HL-60 (cell line): ENCODE results near the gene ZNF365.

Experiments
- DNase-seq, 2 experiments: peaks; one replicate each; pipeline ENCODE4 v3.0.0-alpha.2; 2010 to 2020; ENCODE audit warnings: low read depth in 1 of 2, low spot score in 1 of 2
- H3K27ac ChIP-seq: fragments of 250-450 bp; sonication (Bioruptor Pico); replicated peaks from 2 replicates; pipeline ENCODE4 v1.5.1; 2020; ENCODE audit warnings: mild to moderate bottlenecking, moderate library complexity
- H3K27me3 ChIP-seq: fragments of 250-450 bp; sonication (Bioruptor Pico); 2 replicates; pipeline ENCODE4 v1.5.1; 2021; ENCODE audit warnings: mild to moderate bottlenecking, moderate library complexity; ENCODE audit not compliant: insufficient read depth, poor library complexity, severe bottlenecking
- H3K4me3 ChIP-seq: replicated peaks from 2 replicates; pipeline ENCODE4 v1.5.1; 2011; ENCODE audit warnings: mild to moderate bottlenecking, control low read depth, low read length; ENCODE audit not compliant: insufficient read depth
- GABPA ChIP-seq: IDR thresholded peaks from 2 replicates; pipeline ENCODE4 v1.6.1; 2012; ENCODE audit warnings: low read depth
- POLR2AphosphoS5 ChIP-seq: IDR thresholded peaks from 2 replicates; pipeline ENCODE4 v1.6.1; 2012; ENCODE audit warnings: low read depth
- SPI1 ChIP-seq: IDR thresholded peaks from 2 replicates; pipeline ENCODE4 v1.6.1; 2012; ENCODE audit warnings: low read depth, mild to moderate bottlenecking, borderline replicate concordance
- TF ChIP-seq, protein P1 (sequence below): IDR thresholded peaks from 2 replicates; pipeline ENCODE4 v1.6.1; 2012; ENCODE audit warnings: low read depth; ENCODE audit not compliant: insufficient replicate concordance
- TF ChIP-seq, protein P2 (sequence below): IDR thresholded peaks from one replicate; pipeline ENCODE4 v1.5.1; 2011; ENCODE audit warnings: low read length, control low read depth, inconsistent platforms; ENCODE audit not compliant: insufficient read depth

Gene ZNF365

GRCh38 chr10:62395892-62396291, 21.7 kb downstream of the ZNF365 start:
- TF ChIP-seq, protein P1, sequence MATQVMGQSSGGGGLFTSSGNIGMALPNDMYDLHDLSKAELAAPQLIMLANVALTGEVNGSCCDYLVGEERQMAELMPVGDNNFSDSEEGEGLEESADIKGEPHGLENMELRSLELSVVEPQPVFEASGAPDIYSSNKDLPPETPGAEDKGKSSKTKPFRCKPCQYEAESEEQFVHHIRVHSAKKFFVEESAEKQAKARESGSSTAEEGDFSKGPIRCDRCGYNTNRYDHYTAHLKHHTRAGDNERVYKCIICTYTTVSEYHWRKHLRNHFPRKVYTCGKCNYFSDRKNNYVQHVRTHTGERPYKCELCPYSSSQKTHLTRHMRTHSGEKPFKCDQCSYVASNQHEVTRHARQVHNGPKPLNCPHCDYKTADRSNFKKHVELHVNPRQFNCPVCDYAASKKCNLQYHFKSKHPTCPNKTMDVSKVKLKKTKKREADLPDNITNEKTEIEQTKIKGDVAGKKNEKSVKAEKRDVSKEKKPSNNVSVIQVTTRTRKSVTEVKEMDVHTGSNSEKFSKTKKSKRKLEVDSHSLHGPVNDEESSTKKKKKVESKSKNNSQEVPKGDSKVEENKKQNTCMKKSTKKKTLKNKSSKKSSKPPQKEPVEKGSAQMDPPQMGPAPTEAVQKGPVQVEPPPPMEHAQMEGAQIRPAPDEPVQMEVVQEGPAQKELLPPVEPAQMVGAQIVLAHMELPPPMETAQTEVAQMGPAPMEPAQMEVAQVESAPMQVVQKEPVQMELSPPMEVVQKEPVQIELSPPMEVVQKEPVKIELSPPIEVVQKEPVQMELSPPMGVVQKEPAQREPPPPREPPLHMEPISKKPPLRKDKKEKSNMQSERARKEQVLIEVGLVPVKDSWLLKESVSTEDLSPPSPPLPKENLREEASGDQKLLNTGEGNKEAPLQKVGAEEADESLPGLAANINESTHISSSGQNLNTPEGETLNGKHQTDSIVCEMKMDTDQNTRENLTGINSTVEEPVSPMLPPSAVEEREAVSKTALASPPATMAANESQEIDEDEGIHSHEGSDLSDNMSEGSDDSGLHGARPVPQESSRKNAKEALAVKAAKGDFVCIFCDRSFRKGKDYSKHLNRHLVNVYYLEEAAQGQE = no peak
- TF ChIP-seq POLR2AphosphoS5 (no peak), SPI1 (no peak), GABPA (no peak)
- TF ChIP-seq, protein P2, sequence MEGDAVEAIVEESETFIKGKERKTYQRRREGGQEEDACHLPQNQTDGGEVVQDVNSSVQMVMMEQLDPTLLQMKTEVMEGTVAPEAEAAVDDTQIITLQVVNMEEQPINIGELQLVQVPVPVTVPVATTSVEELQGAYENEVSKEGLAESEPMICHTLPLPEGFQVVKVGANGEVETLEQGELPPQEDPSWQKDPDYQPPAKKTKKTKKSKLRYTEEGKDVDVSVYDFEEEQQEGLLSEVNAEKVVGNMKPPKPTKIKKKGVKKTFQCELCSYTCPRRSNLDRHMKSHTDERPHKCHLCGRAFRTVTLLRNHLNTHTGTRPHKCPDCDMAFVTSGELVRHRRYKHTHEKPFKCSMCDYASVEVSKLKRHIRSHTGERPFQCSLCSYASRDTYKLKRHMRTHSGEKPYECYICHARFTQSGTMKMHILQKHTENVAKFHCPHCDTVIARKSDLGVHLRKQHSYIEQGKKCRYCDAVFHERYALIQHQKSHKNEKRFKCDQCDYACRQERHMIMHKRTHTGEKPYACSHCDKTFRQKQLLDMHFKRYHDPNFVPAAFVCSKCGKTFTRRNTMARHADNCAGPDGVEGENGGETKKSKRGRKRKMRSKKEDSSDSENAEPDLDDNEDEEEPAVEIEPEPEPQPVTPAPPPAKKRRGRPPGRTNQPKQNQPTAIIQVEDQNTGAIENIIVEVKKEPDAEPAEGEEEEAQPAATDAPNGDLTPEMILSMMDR = no peak
- H3K27me3 ChIP-seq = peaks cover 5% of the 10 kb centered on the region
- DNase-seq = no peak
- no peak overlapping the region for H3K4me3 ChIP-seq
- no peak overlapping the region for H3K27ac ChIP-seq

- no peak for DNase-seq
- TF ChIP-seq GABPA (no peak), POLR2AphosphoS5 (no peak), SPI1 (no peak)
- TF ChIP-seq, protein P2 = no peak
- TF ChIP-seq, protein P1 = no peak
These were observed 22.7 kb downstream of the ZNF365 start for GRCh38 chr10:62396864-62397263.

DNA sequence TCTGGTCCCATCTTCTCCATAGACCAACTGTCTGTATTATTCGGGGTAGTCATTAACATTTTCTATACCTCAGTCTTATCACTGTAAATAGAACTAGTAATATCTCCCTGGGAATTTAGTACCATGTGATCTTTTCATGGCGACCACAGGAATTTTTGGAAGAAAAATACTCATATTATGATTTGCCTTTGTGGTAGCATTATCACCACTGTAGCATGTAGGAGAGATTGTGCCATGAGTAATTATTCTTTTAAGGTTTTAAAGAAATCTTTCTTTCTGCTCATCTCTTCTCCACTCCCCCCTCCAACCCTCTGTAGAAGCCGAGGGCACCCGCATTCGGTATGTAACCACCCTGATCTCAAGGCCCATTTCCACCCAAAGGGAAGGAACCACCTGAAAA, 25.0 kb downstream of the ZNF365 start:
- Histone ChIP-seq H3K27me3 (peaks cover 2% of the 10 kb centered on the region), H3K4me3 (no peak overlapping the region), H3K27ac (no peak overlapping the region)
- TF ChIP-seq, protein P1 = no peak
- no peak for TF ChIP-seq SPI1
- TF ChIP-seq GABPA = no peak
- TF ChIP-seq POLR2AphosphoS5 = no peak
- TF ChIP-seq, protein P2 = no peak
- DNase-seq = no peak

More at GRCh38 chr10:62396864-62397263, 22.7 kb downstream of the ZNF365 start:
- no peak overlapping the region for H3K27ac ChIP-seq
- H3K4me3 ChIP-seq = no peak overlapping the region
- H3K27me3 ChIP-seq = peaks cover 5% of the 10 kb centered on the region
